ENCODE results near the gene FARP1.

FARP1 gene

DNA sequence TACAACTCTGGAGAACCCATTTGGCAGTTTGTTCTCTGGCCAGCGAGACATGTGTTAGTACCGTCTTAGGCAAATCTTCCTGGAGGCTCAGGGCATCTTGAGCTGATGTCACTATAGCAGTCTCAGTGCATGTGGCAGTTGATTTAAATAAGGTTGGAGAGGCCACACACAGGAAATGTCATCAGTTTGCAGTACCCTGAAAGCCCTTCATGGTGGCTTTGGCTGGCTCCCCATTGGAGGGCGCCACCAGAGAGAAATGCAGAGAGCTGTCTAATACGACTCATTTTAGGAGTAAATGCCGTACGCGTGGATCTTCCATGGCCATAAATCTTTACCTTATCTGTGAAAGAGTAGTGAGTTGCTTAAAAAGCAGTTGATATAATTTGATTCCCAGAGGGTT is 270.9 kb downstream of the FARP1 start:
- 97% methylated on average over 3 of the region's 7 CpGs for WGBS (ENCODE audit: insufficient coverage)
- no peak overlapping the region for H3K4me3 ChIP-seq (ENCODE audit: control insufficient read depth in 1 of 7, extremely low read depth in 1 of 7, insufficient read depth in 4 of 7, low read depth in 2 of 7, low read length in 6 of 7)
- H3K9me3 ChIP-seq (ENCODE audit: control extremely low read depth in 1 of 5, control insufficient read depth in 4 of 5, insufficient read depth in 2 of 5, low read depth in 1 of 5, low read length in 4 of 5), result peaks cover 0 to 5% (median 2%) of the 10 kb centered on the region in 5 experiments
- ChIA-PET CTCF (no interaction called here), POLR2A (no interaction called here)
- H3K36me3 ChIP-seq (ENCODE audit: control insufficient read depth in 4 of 4, insufficient read depth in 4 of 4, low read length in 3 of 4), result no peaks in the 10 kb centered on the region
- DNase-seq, result no peak
- no peak overlapping the region for H3K27ac ChIP-seq (ENCODE audit: insufficient read depth in 1 of 2, low read depth in 1 of 2, low read length in 2 of 2, poor library complexity in 1 of 2, severe bottlenecking in 2 of 2)
- no peaks in the 10 kb centered on the region for H3K27me3 ChIP-seq (replicated peaks in 2 of 5; ENCODE audit: control insufficient read depth in 4 of 5, insufficient read depth in 5 of 5, low read length in 4 of 5)
- H3K4me1 ChIP-seq (ENCODE audit: control extremely low read depth in 1 of 4, control insufficient read depth in 4 of 4, insufficient read depth in 4 of 4, low read length in 3 of 4), result peaks cover 5 to 12% (median 7%) of the 10 kb centered on the region in 4 experiments

DNA sequence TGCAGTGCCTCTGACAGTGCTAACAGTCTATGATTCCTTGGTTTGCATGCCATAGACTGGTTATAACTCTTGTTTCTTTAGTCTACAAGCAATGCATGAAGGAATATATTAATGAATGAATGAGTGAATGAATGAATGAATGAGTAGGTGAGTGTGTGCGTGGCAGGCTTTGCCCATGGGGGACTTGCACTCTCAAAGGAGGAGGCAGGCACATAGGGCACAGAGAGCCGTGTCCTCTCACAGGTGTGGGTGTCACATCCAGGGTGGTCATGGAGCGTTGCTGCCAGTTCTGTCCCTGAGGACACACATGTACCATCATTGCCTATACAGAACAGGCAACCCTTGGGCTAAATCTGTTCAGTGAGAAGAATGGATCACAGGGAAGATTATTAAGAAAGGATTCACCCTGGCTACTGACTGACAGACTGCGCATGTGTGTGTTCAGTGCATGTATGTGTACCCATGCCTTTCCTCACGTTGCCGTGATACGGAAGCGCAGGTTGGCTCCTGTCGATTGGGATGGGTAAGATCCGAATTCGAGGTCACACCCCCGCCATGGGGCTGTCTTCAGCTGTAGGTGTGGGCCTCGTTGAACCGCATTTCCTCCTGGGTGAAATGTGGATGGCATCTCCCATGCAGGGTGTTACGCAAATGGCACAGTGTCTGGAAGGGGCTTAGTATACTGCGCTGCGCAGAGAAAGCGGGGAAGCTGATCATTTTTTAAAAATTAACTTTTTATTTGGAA is 272.6 kb downstream of the FARP1 start:
- 98% methylated on average over 13 of the region's 18 CpGs for WGBS (ENCODE audit: insufficient coverage)
- ChIA-PET POLR2A (no interaction called here), CTCF (interaction anchor here (1.2 kb wide), 1 partner anchor 238 kb away, joined by 5 read pairs; no protein-coding TSS in a partner anchor)
- H3K4me3 ChIP-seq (ENCODE audit: control insufficient read depth in 1 of 7, extremely low read depth in 1 of 7, insufficient read depth in 4 of 7, low read depth in 2 of 7, low read length in 6 of 7), result no peak overlapping the region
- no peak for DNase-seq
- no peaks in the 10 kb centered on the region for H3K36me3 ChIP-seq (ENCODE audit: control insufficient read depth in 4 of 4, insufficient read depth in 4 of 4, low read length in 3 of 4)
- H3K4me1 ChIP-seq (ENCODE audit: control extremely low read depth in 1 of 4, control insufficient read depth in 4 of 4, insufficient read depth in 4 of 4, low read length in 3 of 4), result peaks cover 5 to 12% (median 7%) of the 10 kb centered on the region in 4 experiments
- no peaks in the 10 kb centered on the region for H3K27me3 ChIP-seq (replicated peaks in 2 of 5; ENCODE audit: control insufficient read depth in 4 of 5, insufficient read depth in 5 of 5, low read length in 4 of 5)
- peaks cover 0 to 5% (median 2%) of the 10 kb centered on the region in 5 experiments for H3K9me3 ChIP-seq (ENCODE audit: control extremely low read depth in 1 of 5, control insufficient read depth in 4 of 5, insufficient read depth in 2 of 5, low read depth in 1 of 5, low read length in 4 of 5)
- H3K27ac ChIP-seq (ENCODE audit: insufficient read depth in 1 of 2, low read depth in 1 of 2, low read length in 2 of 2, poor library complexity in 1 of 2, severe bottlenecking in 2 of 2), result no peak overlapping the region

DNA sequence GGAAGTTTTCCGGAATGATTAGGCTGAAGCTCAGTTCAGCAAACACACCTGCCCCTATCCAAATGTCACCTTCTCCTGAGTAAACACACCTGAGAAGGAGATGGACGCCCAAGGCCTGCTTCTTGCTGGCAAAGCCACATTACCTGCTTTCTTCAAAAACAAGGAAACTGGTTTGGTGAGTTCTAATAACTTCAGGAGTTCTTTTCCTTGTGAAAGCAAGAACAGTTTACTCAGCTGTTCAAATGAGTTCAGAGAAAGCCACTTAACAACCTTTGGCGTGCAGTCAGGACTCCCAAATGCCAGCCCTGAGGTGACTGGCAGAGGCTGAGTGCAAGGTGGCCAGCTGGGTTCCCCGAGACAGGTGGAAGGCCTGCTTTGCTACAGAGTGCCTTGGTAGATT is 273.5 kb downstream of the FARP1 start:
- ChIA-PET POLR2A (no interaction called here), CTCF (no interaction called here)
- peaks cover 5 to 9% (median 7%) of the 10 kb centered on the region in 4 experiments for H3K4me1 ChIP-seq (ENCODE audit: control extremely low read depth in 1 of 4, control insufficient read depth in 4 of 4, insufficient read depth in 4 of 4, low read length in 3 of 4)
- H3K9me3 ChIP-seq (ENCODE audit: control extremely low read depth in 1 of 5, control insufficient read depth in 4 of 5, insufficient read depth in 2 of 5, low read depth in 1 of 5, low read length in 4 of 5), result peaks cover 0 to 5% (median 2%) of the 10 kb centered on the region in 5 experiments
- no peaks in the 10 kb centered on the region for H3K36me3 ChIP-seq (ENCODE audit: control insufficient read depth in 4 of 4, insufficient read depth in 4 of 4, low read length in 3 of 4)
- WGBS (ENCODE audit: insufficient coverage), result 98% methylated on average over 4 of the region's 4 CpGs
- no peak overlapping the region for H3K27ac ChIP-seq (ENCODE audit: insufficient read depth in 1 of 2, low read depth in 1 of 2, low read length in 2 of 2, poor library complexity in 1 of 2, severe bottlenecking in 2 of 2)
- H3K27me3 ChIP-seq (replicated peaks in 2 of 5; ENCODE audit: control insufficient read depth in 4 of 5, insufficient read depth in 5 of 5, low read length in 4 of 5), result no peaks in the 10 kb centered on the region
- DNase-seq, result no peak
- no peak overlapping the region for H3K4me3 ChIP-seq (ENCODE audit: control insufficient read depth in 1 of 7, extremely low read depth in 1 of 7, insufficient read depth in 4 of 7, low read depth in 2 of 7, low read length in 6 of 7)

DNA sequence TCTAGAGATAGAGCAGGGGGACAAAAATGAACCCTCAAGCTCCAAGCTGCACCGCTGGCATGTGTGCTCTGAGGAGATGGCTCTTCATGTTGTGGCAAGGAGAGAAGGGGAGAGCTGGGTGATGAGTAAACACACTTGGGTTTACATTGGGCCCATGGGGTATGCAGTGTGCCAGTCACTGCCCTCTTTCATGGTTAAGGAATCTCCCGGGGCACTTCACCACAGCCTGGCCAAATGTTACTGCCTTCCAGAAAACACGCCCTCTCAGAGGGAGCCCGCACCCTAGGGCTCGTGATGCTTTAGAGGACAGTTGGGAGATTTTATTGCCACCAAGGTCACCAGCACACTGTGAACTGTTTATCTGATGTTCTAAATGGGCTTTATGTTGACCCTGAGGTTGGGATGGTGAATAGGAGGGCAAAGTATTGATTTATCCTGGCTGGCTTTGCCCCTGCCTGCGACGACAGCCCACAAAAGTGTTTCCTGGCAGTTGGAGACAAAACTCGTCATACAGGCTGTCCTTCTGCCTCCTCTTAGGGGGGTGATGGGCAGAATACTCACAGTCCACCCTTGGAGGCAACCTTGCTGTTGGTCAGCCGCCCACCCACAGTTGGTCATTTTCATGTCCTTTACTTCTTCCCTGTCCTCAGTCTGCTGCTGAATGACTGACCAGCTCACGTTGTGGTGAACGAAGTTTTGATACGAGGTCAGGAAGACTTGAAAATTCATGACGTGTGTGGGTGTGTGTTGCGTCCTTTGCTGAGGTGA is 277.1 kb downstream of the FARP1 start:
- H3K27ac ChIP-seq (ENCODE audit: insufficient read depth in 1 of 2, low read depth in 1 of 2, low read length in 2 of 2, poor library complexity in 1 of 2, severe bottlenecking in 2 of 2), result no peak overlapping the region
- H3K4me1 ChIP-seq (ENCODE audit: control extremely low read depth in 1 of 4, control insufficient read depth in 4 of 4, insufficient read depth in 4 of 4, low read length in 3 of 4), result no peaks in the 10 kb centered on the region
- ChIA-PET POLR2A (interaction anchor here (0.5 kb wide), 1 partner anchor 1462 kb away, joined by 3 read pairs; no protein-coding TSS in a partner anchor), CTCF (no interaction called here)
- H3K27me3 ChIP-seq (replicated peaks in 2 of 5; ENCODE audit: control insufficient read depth in 4 of 5, insufficient read depth in 5 of 5, low read length in 4 of 5), result no peaks in the 10 kb centered on the region
- 96% methylated on average over 13 of the region's 14 CpGs for WGBS (ENCODE audit: insufficient coverage)
- no peaks in the 10 kb centered on the region for H3K36me3 ChIP-seq (ENCODE audit: control insufficient read depth in 4 of 4, insufficient read depth in 4 of 4, low read length in 3 of 4)
- no peak overlapping the region for H3K4me3 ChIP-seq (ENCODE audit: control insufficient read depth in 1 of 7, extremely low read depth in 1 of 7, insufficient read depth in 4 of 7, low read depth in 2 of 7, low read length in 6 of 7)
- H3K9me3 ChIP-seq (ENCODE audit: control extremely low read depth in 1 of 5, control insufficient read depth in 4 of 5, insufficient read depth in 2 of 5, low read depth in 1 of 5, low read length in 4 of 5), result peaks cover 0 to 5% (median 2%) of the 10 kb centered on the region in 5 experiments
- DNase-seq, result no peak

DNA sequence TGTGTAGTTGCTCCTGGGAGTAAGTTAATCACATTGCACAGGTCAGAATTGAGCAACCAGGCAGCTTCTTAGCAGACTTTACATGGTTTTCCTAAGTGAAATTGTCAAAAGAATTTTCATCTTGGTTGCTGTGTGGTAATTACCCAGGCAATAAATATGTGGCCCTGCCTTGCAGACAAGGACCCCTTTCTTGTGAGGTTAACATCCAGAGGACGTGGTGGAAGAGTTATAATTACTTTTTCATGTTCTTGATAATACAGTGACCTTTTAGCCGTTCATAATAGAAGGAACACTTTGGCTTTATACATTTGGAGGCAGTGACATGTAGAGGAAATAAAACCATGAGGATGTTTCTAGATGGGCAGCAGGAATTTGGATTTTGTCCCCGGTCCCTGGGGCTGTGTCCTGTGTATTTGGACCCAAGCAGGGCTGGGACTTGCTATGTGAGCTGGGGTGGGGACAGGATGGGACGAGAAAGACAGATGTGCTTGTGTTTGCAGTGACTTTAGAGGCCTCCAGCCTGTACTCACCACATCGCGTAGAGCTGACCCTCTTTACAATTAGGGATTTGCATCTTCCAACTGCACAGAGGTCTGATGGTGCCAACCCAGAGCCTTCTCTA is 277.8 kb downstream of the FARP1 start:
- Histone ChIP-seq H3K27me3 (replicated peaks in 2 of 5; ENCODE audit: control insufficient read depth in 4 of 5, insufficient read depth in 5 of 5, low read length in 4 of 5) (no peaks in the 10 kb centered on the region), H3K4me3 (ENCODE audit: control insufficient read depth in 1 of 7, extremely low read depth in 1 of 7, insufficient read depth in 4 of 7, low read depth in 2 of 7, low read length in 6 of 7) (no peak overlapping the region), H3K4me1 (ENCODE audit: control extremely low read depth in 1 of 4, control insufficient read depth in 4 of 4, insufficient read depth in 4 of 4, low read length in 3 of 4) (no peaks in the 10 kb centered on the region), H3K36me3 (ENCODE audit: control insufficient read depth in 4 of 4, insufficient read depth in 4 of 4, low read length in 3 of 4) (no peaks in the 10 kb centered on the region), H3K27ac (ENCODE audit: insufficient read depth in 1 of 2, low read depth in 1 of 2, low read length in 2 of 2, poor library complexity in 1 of 2, severe bottlenecking in 2 of 2) (no peak overlapping the region), H3K9me3 (ENCODE audit: control extremely low read depth in 1 of 5, control insufficient read depth in 4 of 5, insufficient read depth in 2 of 5, low read depth in 1 of 5, low read length in 4 of 5) (peaks cover 0 to 5% (median 2%) of the 10 kb centered on the region in 5 experiments)
- POLR2A ChIA-PET, result interaction anchor here (0.6 kb wide), 1 partner anchor 171 kb away, joined by 3 read pairs; no protein-coding TSS in a partner anchor
- DNase-seq, result no peak
- CTCF ChIA-PET, result interaction anchor here (1.2 kb wide), 1 partner anchor 10 kb away, joined by 3 read pairs; no protein-coding TSS in a partner anchor
- WGBS (ENCODE audit: insufficient coverage), result 91% methylated on average over 5 of the region's 6 CpGs

GRCh38 chr13:98422046-98422445 is 279.2 kb downstream of the FARP1 start:
- H3K4me1 ChIP-seq (ENCODE audit: control extremely low read depth in 1 of 4, control insufficient read depth in 4 of 4, insufficient read depth in 4 of 4, low read length in 3 of 4), result no peaks in the 10 kb centered on the region
- H3K9me3 ChIP-seq (ENCODE audit: control extremely low read depth in 1 of 5, control insufficient read depth in 4 of 5, insufficient read depth in 2 of 5, low read depth in 1 of 5, low read length in 4 of 5), result peaks cover 0 to 4% (median 0%) of the 10 kb centered on the region in 5 experiments
- H3K4me3 ChIP-seq (ENCODE audit: control insufficient read depth in 1 of 7, extremely low read depth in 1 of 7, insufficient read depth in 4 of 7, low read depth in 2 of 7, low read length in 6 of 7), result no peak overlapping the region
- H3K36me3 ChIP-seq (ENCODE audit: control insufficient read depth in 4 of 4, insufficient read depth in 4 of 4, low read length in 3 of 4), result no peaks in the 10 kb centered on the region
- DNase-seq, result no peak
- H3K27me3 ChIP-seq (replicated peaks in 2 of 5; ENCODE audit: control insufficient read depth in 4 of 5, insufficient read depth in 5 of 5, low read length in 4 of 5), result no peaks in the 10 kb centered on the region
- 98% methylated on average over 8 of the region's 9 CpGs for WGBS (ENCODE audit: insufficient coverage)
- ChIA-PET POLR2A (no interaction called here), CTCF (interaction anchor here (1.2 to 1.3 kb wide), 2 partner anchors 12 to 23 kb away, joined by 3 to 4 read pairs; no protein-coding TSS in a partner anchor)
- H3K27ac ChIP-seq (ENCODE audit: insufficient read depth in 1 of 2, low read depth in 1 of 2, low read length in 2 of 2, poor library complexity in 1 of 2, severe bottlenecking in 2 of 2), result no peak overlapping the region
